Activated naive CD8-positive, alpha-beta T cell treated with anti-CD3 and anti-CD28 coated beads for 36 hours (primary cell): ENCODE results near the gene SKP1. TPM values are rescaled to one million over a fixed set of nuclear protein-coding genes. Genes with fewer than 3 reads are reported as not detected.
"Not testable (repeated sequence)": the region's sequence is repeated elsewhere in the genome, so short reads cannot be mapped to it uniquely, and the experiment has no call there.

ENCODE experiments used
- DNase-seq: peaks from one replicate; pipeline ENCODE4 v3.0.0; 2021
- H3K27ac Mint-ChIP-seq: one replicate; pipeline ENCODE4 v1.8.0; 2022; ENCODE audit warnings: mild to moderate bottlenecking, moderate library complexity, mixed read lengths
- H3K27me3 Mint-ChIP-seq: one replicate; pipeline ENCODE4 v1.8.0; 2022; ENCODE audit warnings: mild to moderate bottlenecking, mixed read lengths
- H3K36me3 Mint-ChIP-seq: one replicate; pipeline ENCODE4 v1.8.0; 2021; ENCODE audit warnings: mild to moderate bottlenecking, mixed read lengths
- H3K4me1 Mint-ChIP-seq: one replicate; pipeline ENCODE4 v1.8.0; 2021; ENCODE audit warnings: mixed read lengths
- H3K4me3 Mint-ChIP-seq: one replicate; pipeline ENCODE4 v1.8.0; 2022; ENCODE audit warnings: mild to moderate bottlenecking, moderate library complexity, mixed read lengths
- H3K9me3 Mint-ChIP-seq: one replicate; pipeline ENCODE4 v1.8.0; 2022; ENCODE audit warnings: mixed read lengths
- total RNA-seq, 2 experiments: library from RNA; stranded (reverse); gene quantifications; one replicate each; pipeline ENCODE4 v1.2.3, GENCODE V29; 2021

The SKP1 gene
- total RNA-seq, result 100 to 1,000 TPM; 253 to 260 TPM

GRCh38 chr5:134176511-134177368, at the start of gene SKP1:
Gene SKP1, minus strand, starts transcription at chr5:134176950. Its CDS starts 2,928 bp downstream, at chr5:134174022.
- no peaks in the 10 kb centered on the region for H3K27me3 Mint-ChIP-seq
- DNase-seq, result peak; percentile 87
- H3K4me3 Mint-ChIP-seq, result peak within 1 kb of the TSS; percentile 92
- H3K36me3 Mint-ChIP-seq, result peaks cover 17% of the 10 kb centered on the region
- H3K27ac Mint-ChIP-seq, result peak within 1 kb of the TSS; percentile 94
- peaks cover 30% of the 10 kb centered on the region for H3K4me1 Mint-ChIP-seq
- no peaks in the 10 kb centered on the region for H3K9me3 Mint-ChIP-seq

GRCh38 chr5:134225780-134226440, 49.2 kb upstream of the SKP1 start, which contains the start of gene PPP2CA:
Gene PPP2CA, minus strand, starts transcription at chr5:134226073. Its CDS starts 212 bp downstream, at chr5:134225861.
- Mint-ChIP-seq H3K27ac (peak within 1 kb of the TSS; percentile 98), H3K36me3 (peaks cover 41% of the 10 kb centered on the region), H3K9me3 (no peaks in the 10 kb centered on the region), H3K4me3 (peak within 1 kb of the TSS; percentile 97), H3K27me3 (no peaks in the 10 kb centered on the region), H3K4me1 (peaks cover 39% of the 10 kb centered on the region)
- DNase-seq, result peak; percentile 99

DNA sequence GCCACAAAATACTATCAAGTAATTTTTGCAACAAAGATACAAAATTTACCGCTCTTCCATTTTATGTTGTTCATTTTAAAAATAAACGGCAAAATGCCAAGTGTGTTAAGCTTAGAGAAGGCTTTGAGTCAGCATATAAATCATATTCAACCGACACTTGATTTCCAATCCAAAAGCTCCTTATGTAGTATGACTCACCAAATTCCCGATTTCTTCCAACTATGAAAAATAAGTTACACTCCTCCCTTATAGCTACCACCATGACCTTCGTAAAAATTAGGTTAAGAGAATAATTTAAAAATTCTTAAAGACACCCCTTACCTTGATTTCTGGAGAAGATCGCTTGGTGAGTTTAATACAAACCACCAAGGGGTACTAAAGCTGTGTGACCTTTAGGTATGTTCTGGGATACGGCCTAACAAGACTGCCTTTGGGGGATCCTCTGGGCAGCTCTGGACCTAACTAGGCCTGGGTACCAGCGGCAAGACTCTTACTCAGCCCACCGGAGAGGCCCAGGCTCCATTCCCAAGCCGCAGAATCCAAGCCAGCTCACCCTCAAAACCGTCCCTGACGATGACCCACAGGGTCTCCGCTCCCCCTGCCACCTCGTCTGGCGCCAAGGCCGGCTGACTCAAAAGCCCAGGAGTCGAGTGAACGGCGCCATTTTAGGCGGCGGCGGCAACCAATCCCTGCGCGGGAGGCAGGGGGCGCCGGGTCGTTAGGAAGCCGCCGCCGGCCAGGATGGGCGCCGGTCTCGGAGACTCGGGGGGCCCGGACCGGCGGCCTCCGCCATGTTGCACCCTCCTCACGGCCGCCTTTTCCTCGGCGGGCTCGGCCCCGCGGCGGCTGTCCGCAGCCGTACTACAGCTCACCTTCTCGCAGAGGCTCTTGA, 48.4 kb upstream of the SKP1 start:
- Mint-ChIP-seq H3K4me3 (peak overlapping the region; percentile 97), H3K27ac (peak overlapping the region; percentile 98), H3K4me1 (peaks cover 45% of the 10 kb centered on the region), H3K36me3 (peaks cover 48% of the 10 kb centered on the region), H3K9me3 (no peaks in the 10 kb centered on the region), H3K27me3 (no peaks in the 10 kb centered on the region)
- peak; percentile 81 for DNase-seq

- Mint-ChIP-seq H3K4me3 (peak overlapping the region; percentile 97), H3K9me3 (no peaks in the 10 kb centered on the region), H3K4me1 (peaks cover 59% of the 10 kb centered on the region), H3K27ac (peak overlapping the region; percentile 98), H3K27me3 (no peaks in the 10 kb centered on the region), H3K36me3 (peaks cover 60% of the 10 kb centered on the region)
- DNase-seq, result no peak
Measured at GRCh38 chr5:134223406-134224248, 46.9 kb upstream of the SKP1 start.

DNA sequence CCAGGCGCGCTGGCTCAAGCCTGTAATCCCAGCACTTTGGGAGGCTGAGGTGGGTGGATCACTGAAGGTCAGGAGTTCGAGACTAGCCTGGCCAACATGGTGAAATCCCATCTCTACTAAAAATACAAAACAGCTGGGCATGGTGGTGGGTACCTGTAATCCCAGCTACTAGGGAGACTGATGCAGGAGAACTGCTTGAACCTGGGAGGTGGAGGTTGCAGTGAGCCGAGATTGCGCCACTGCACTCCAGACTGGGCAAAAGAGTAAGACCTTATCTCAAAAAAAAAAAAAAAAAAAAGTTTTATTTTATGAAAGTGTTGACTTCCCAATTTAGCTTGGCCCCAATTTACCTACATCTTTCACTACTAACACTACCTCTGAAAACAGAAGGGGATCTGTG, 44.9 kb upstream of the SKP1 start:
- not testable (repeated sequence) for DNase-seq, H3K27ac Mint-ChIP-seq, H3K9me3 Mint-ChIP-seq, H3K27me3 Mint-ChIP-seq, H3K4me3 Mint-ChIP-seq
- Mint-ChIP-seq H3K36me3 (peaks cover 56% of the 10 kb centered on the region), H3K4me1 (peaks cover 63% of the 10 kb centered on the region)

GRCh38 chr5:134215757-134216156, 39.0 kb upstream of the SKP1 start:
- Mint-ChIP-seq H3K27ac (peak overlapping the region; percentile 45), H3K4me3 (no peak overlapping the region), H3K27me3 (no peaks in the 10 kb centered on the region), H3K4me1 (peaks cover 60% of the 10 kb centered on the region), H3K36me3 (peaks cover 44% of the 10 kb centered on the region), H3K9me3 (no peaks in the 10 kb centered on the region)
- no peak for DNase-seq

- not testable (repeated sequence) for H3K27ac Mint-ChIP-seq, DNase-seq, H3K27me3 Mint-ChIP-seq, H3K9me3 Mint-ChIP-seq, H3K4me3 Mint-ChIP-seq
- peaks cover 24% of the 10 kb centered on the region for H3K36me3 Mint-ChIP-seq
- peaks cover 45% of the 10 kb centered on the region for H3K4me1 Mint-ChIP-seq
Measured at GRCh38 chr5:134211263-134212031, 34.7 kb upstream of the SKP1 start.

- Mint-ChIP-seq H3K9me3 (no peaks in the 10 kb centered on the region), H3K4me1 (peaks cover 40% of the 10 kb centered on the region), H3K27ac (peak overlapping the region; percentile 25), H3K4me3 (no peak overlapping the region), H3K36me3 (peaks cover 24% of the 10 kb centered on the region), H3K27me3 (no peaks in the 10 kb centered on the region)
- no peak for DNase-seq
Measured at GRCh38 chr5:134209477-134210245, 32.9 kb upstream of the SKP1 start.

DNA sequence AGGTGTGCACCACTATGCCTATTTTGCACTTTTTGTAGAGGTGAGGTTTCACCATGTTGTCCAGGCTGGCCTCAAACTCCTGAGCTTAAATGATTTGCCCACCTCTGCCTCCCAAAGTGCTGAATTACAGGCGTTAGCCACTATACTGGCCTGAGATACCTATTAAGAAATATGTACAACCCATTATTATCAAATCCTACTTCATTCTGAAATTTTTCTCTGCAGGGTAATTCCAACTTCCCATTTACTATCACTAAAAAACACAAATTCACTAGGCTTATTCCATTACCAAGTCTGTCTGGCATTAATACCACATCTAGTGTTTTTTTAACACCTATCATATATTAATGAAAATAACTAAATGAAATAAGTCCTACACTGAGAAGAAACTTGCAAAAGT, 30.9 kb upstream of the SKP1 start:
- Mint-ChIP-seq H3K27ac (peak overlapping the region; percentile 16), H3K4me1 (peaks cover 30% of the 10 kb centered on the region), H3K27me3 (no peaks in the 10 kb centered on the region), H3K4me3 (no peak overlapping the region), H3K9me3 (no peaks in the 10 kb centered on the region), H3K36me3 (peaks cover 25% of the 10 kb centered on the region)
- no peak for DNase-seq

GRCh38 chr5:134206627-134207160, 29.9 kb upstream of the SKP1 start:
- no peak for DNase-seq
- no peaks in the 10 kb centered on the region for H3K27me3 Mint-ChIP-seq
- no peak overlapping the region for H3K4me3 Mint-ChIP-seq
- H3K27ac Mint-ChIP-seq, result peak overlapping the region; percentile 51
- H3K4me1 Mint-ChIP-seq, result peaks cover 24% of the 10 kb centered on the region
- no peaks in the 10 kb centered on the region for H3K9me3 Mint-ChIP-seq
- H3K36me3 Mint-ChIP-seq, result peaks cover 25% of the 10 kb centered on the region

DNA sequence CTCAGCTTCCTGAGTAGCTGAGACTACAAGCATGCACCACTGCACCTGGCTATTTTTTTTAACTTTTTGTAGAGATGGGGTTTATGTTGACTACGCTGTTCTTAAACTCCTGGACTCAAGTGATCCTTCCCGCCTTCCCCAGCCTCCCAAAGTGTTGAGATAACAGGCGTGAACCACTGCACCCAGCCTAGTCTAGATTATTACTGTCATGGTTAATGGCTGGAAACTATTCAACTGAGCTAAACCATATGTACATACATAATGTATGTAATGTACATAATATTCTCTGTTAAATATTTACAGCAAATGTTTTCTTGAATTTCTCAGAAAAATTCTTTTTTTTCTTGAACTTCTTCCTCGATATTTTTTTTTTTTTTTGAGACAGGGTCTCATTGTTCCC, 27.8 kb upstream of the SKP1 start:
- H3K36me3 Mint-ChIP-seq, result peaks cover 24% of the 10 kb centered on the region
- no peak overlapping the region for H3K27ac Mint-ChIP-seq

GRCh38 chr5:134203630-134204029, 26.9 kb upstream of the SKP1 start:
- H3K4me3 Mint-ChIP-seq, result no peak overlapping the region
- no peak for DNase-seq
- H3K27me3 Mint-ChIP-seq, result no peaks in the 10 kb centered on the region
- no peaks in the 10 kb centered on the region for H3K9me3 Mint-ChIP-seq
- H3K4me1 Mint-ChIP-seq, result peaks cover 10% of the 10 kb centered on the region
- no peak overlapping the region for H3K27ac Mint-ChIP-seq
- H3K36me3 Mint-ChIP-seq, result peaks cover 28% of the 10 kb centered on the region

More for the DNA sequence above, 27.8 kb upstream of the SKP1 start:
- no peaks in the 10 kb centered on the region for H3K27me3 Mint-ChIP-seq
- H3K4me1 Mint-ChIP-seq, result peaks cover 17% of the 10 kb centered on the region
- no peak for DNase-seq
- no peak overlapping the region for H3K4me3 Mint-ChIP-seq
- H3K9me3 Mint-ChIP-seq, result no peaks in the 10 kb centered on the region

GRCh38 chr5:134195666-134196065, 18.9 kb upstream of the SKP1 start:
- H3K4me1 Mint-ChIP-seq, result no peaks in the 10 kb centered on the region
- H3K4me3 Mint-ChIP-seq, result no peak overlapping the region
- H3K9me3 Mint-ChIP-seq, result no peaks in the 10 kb centered on the region
- H3K27ac Mint-ChIP-seq, result no peak overlapping the region
- H3K36me3 Mint-ChIP-seq, result peaks cover 26% of the 10 kb centered on the region
- DNase-seq, result no peak
- H3K27me3 Mint-ChIP-seq, result no peaks in the 10 kb centered on the region
